ENCODE results near the gene PRPF6.

The PRPF6 gene

GRCh38 chr20:64035933-64036345 is 55.0 kb downstream of the PRPF6 start, which contains the start of gene C20orf204:
C20orf204 (plus strand) TSS chr20:64036182; CDS start chr20:64036324, 142 bp downstream.
- no peak for DNase-seq (ENCODE audit: low read depth)

DNA sequence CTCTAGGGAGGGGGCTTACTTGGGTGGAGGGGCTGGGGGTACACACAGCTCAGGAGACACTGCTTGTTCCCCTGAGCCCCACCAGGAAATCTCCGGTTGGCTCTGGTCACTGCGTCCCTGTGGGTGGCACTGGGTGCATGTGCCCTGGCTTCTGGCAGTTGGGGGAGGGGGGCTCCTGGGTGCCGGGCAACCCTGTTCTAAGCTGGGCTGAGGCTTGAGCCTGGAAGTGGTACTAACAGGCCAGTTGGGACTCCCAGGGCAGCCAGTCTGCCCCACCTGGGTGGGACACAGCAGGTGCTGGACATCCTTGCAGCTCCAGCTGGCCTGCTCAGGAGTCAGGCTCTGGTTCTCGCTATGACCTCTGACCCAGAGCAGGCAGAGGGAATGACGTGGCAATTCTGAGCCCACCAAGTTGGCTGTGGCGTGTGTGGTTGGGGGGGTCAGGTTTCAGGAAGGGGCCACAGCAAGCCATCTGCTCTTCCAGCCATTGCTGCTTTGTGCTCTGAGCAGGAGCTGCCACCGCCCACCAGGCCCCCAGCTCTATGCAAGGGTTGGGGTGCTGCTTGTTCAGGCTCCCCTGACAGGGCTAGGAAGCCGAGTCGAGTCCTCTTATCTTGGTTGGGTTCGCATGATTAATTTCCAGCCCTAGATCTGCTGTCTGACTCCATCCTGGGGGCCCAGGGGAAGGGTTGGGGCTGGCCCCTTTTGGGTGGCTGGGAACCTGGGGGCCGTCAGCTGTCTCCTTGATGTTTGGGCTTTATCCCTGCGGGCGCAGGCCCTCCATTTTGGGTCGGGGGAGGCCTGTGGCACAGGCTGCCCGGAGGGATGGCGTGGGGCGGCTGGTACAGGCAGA is 55.6 kb downstream of the PRPF6 start:
- no peak for DNase-seq (ENCODE audit: low read depth)

DNA sequence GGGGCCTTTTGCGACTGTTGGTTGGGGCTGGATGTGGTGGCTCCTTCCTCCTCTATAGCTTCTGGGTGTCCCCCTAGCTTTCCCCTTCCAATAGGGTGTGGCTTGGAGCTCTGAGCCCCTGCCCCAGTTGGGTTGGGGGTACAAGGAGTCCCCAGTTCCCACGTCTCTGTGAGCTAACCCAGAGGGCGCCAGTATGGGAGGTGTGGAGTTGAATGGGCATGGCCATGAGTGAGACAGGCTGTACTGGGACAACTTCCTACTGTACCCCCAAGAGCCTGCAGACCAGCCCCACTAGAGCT is 56.2 kb downstream of the PRPF6 start:
- no peak for DNase-seq (ENCODE audit: low read depth)

DNA sequence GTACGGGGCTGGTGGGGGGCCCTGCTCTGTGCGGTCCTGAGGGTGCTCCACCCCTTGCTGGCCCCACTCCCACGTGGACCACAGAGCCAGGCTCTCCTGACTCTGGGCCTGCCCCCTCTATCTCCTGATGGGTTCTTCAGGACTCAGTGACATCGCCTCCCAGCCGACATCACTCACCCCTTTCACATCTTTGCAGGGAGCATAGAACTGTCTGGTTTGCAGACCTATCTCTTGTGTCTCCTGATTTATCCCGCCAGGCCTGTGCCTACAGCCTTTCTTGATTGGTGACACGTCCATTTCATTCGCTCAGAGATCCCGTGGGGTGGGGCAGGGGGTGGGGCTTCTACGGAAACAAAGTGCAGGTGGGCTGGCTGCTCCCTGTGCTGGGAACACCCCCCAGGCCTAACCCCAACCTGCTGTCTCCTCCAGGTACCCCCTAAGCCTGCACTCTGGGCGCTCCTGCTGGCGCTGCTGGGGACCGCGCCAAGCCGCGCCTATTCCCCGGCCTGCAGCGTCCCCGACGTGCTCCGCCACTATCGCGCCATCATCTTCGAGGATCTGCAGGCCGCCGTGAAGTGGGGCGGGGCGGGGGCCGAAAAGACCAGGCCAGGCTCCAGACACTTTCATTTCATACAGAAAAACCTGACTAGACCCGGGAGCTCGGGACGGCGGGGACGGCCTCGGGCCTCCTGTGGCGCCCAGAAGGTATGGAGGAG is 56.7 kb downstream of the PRPF6 start:
- DNase-seq (ENCODE audit: low read depth) = no peak

- no peak for DNase-seq (ENCODE audit: low read depth)
Observed at GRCh38 chr20:64038224-64038564, 57.3 kb downstream of the PRPF6 start.

DNA sequence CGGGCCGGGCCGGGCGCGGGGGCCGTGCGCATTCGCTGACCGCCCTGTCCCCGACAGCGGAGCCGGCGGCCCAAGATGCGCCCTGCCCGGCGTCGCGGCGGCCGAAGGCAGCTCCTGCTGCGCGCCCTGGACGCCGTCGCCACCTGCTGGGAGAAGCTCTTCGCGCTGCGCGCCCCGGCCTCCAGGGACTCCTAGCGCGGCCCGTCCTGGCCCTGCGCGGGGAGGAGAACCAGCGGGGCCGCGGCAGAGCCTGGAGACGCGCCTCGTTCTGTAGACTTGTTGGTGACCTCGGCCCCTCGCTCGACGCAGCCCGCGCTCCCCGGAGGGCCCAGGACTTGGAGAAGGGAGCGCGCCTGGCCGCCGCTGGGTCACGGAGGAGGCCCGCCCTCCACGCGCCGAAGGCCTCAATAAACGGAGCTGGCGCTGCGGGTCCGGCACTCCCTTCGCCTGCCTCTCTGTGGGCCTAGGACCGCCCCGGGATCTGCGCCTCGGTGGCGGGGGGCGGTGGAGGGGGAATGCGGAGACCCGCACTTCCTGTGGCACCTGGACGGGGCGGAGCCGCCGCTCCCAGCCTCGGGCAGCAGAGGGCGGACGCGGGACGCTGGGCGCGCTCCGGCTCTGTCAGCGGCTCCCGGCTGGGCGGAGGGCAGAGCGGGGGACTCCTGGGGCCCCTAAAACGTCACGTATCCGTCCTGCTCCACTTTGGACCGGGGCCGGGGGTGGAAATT is 57.8 kb downstream of the PRPF6 start:
- peak; percentile 51 for DNase-seq (ENCODE audit: low read depth)

- DNase-seq (ENCODE audit: low read depth) = no peak
Observed at GRCh38 chr20:64039293-64040160, 58.6 kb downstream of the PRPF6 start.

- DNase-seq (ENCODE audit: low read depth) = no peak
Observed at GRCh38 chr20:64040231-64041039, 59.5 kb downstream of the PRPF6 start.

GRCh38 chr20:64041040-64041780 is 60.3 kb downstream of the PRPF6 start:
- no peak for DNase-seq (ENCODE audit: low read depth)

DNA sequence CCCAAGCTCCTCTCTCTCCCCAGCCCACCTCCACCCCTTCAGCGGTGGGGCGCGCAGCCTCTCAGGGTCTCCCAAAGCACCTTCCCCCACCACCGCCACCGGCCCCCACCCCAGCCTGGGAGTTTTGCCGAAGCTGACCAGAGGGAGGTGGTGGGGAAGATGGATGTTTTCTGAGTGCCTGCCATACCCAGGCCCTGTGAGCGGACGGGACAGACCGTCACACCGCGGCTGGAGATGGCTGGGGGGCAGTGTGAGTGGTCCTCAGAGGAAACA is 60.8 kb downstream of the PRPF6 start:
- no peak for DNase-seq (ENCODE audit: low read depth)

DNA sequence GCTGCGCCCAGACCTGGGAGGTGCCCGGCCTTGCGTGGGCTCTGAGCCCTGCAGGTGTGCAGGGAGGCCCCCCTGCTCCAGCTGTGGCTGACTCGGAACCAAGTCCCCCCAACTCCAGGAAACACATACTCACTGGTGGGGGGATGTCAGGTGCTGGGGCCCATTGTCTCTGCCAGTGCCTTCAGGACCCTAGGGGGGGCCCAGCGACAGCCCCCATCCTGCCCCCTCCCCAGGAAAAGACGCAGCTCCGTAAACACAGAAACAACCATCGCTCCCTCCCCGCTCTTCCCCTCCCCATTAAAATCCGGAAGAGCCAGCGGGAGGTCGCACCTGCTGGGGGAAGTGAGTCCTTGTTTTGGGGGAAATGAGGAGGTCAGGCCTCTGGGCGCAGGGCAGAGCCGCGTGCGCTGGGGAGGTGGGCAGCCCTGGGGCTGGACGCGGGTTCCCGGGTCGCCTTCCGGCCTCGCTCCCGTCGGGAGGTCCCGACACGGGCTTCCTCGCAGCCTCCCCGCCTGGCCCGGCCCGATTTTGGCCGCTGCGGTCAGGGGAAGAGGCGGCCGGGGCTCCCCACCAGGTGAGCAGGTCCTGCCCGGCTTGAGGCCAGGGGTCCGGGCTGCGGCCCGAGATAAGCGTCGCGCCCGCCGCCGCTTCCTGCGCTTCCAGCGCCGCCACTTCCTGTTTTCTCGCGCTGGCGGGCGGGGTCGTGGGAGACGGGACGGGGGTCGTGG is 61.3 kb downstream of the PRPF6 start:
- no peak for DNase-seq (ENCODE audit: low read depth)

DNA sequence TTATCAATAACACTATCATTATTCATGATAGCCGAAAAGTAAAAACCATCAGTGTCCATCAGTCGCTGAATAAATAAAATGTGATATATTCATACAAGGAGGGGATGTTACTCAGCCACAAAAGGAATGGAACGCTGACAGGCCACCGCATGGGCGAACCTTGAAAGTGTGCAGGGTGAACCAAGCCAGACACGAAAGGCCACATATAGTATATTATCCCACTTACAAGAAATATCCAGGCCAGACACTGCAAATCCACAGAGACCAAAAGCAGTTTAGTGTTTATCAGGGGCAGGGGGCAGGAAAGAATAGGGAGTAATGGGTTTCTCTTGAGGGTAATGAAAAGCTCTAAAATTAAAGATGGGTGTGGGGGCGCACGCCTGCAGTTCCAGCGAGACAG is 62.8 kb downstream of the PRPF6 start:
- no peak for DNase-seq (ENCODE audit: low read depth)

DNA sequence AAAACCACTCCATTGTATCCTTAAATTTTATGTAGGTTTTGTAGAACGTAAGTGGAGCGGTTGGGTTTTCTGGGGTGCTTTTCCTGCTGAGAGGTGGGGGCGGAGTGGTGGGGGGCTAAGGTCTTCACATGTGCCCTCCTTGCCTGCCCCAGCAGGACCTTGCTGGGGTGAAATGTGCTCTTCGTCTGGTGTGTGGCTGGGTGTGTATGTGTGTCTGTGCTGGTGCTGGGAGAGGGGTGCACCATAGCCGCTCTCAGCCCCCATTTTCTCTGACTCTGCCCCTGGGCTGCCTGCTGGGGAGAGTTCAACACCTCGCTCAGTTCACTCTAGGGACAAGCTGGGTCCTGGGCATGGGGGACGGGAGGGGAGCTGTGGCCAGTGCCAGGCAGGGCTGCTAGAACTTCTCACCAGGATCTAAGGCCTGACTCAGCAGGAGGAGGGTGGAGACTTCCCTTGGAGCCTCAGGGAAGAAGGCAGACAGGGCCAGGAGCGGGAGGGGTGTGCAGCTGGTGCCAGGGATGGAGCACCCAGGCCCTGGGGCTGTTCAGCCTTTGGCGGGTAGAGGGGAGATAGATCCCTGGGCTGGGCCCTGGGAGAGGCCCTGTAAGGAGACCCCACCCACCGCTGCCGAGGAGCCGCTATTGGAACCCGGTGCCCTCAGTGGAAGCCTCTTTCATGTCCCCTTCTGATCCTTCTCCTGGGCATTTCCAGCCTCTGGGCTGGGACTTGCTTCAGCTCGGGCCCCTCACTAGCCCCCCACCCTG is 63.7 kb downstream of the PRPF6 start:
- no peak for DNase-seq (ENCODE audit: low read depth)

DNA sequence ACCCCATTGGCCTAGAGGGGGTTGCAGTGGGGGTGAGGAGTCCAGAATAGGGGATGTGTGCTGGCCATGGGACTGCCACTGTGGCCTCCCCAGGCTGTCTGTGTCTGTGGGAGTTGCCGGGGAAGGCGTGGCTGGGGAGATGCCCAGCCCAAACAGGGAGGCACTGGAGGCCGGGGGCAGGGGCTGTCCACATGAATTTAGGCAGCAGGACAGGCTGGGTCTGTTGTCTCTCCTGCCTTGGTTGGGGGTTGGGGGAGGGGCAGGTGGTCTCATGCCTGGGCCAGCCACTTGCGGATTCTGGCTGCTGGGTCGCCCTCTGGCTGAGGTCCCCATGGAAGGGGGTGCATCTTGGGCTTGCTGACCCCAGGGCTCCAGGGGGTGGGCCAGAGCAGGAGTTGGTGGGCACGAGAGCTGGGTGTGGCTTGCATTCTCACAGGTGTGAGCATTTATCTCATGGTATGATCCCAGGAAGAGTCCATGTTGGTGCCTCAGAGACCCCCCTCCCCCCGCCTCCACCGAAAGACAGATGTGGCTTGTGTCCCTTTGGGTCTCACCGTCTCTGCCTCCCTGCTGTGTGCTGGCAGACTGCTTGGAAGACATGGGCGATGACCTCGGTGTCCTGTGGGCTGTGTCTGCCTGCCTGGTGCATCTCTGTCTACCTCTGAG is 64.5 kb downstream of the PRPF6 start:
- no peak for DNase-seq (ENCODE audit: low read depth)

DNA sequence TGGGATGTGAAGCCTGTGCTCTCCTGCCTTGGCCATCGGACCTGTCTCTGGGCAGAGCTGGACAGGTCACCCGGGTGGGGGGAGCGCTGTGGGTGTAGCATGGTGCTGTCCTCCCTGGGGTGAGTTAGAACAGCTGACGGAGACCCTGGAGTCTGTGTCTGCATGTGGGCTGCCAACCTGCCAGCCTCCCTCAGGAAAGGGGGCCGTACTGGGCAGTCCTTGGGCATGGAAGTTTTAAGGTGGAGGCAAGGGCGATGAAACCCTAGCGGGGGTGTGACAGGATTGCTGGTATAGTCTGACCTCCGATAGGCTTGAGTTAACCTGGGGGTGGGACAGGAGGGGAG is 66.1 kb downstream of the PRPF6 start:
- DNase-seq (ENCODE audit: low read depth) = no peak

- DNase-seq (ENCODE audit: low read depth) = no peak
Observed at GRCh38 chr20:64047968-64048401, 67.1 kb downstream of the PRPF6 start.

DNA sequence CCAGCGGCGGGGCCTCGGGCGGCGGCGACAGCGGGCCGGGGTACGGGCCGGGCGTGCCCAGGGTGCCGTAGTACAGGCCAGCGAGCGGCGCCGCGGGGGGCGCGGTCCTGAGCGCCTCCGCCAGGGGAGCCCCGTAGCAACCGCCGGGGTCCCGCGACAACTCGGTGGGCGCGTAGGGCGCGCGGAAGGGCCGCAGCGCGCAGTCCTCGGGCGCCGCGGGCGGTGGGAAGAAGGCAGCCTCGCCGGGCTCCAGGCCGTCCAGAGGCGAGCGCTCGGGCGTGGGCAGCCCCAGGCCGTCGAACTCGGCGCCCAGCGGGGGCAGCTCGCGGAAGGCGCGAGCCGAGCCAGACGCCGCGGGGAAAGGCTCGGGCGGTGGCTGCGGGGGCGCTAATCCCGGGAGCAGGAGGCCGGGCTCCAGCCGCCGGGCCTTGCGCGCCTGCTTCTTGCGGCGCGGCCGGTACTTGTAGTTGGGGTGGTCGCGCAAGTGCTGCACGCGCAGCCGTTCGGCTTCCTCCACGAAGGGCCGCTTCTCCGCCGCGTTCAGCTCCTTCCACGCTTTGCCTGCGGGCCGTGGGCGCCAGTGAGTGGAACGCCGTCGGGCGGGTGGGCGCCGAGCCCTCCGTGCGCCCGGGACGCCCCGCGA is 67.6 kb downstream of the PRPF6 start:
- DNase-seq (ENCODE audit: low read depth) = no peak
